Measurements from ENCODE around the gene DICER1. TPM values are rescaled to one million over a fixed set of nuclear protein-coding genes. Genes with fewer than 3 reads are reported as not detected.

Gene DICER1
- polyA plus RNA-seq, 2 donors, result 9.2 to 10.2 TPM

GRCh38 chr14:95121911-95122620, 35.3 kb downstream of the DICER1 start:
- Histone ChIP-seq H3K4me3 (ENCODE audit: low read depth in 1 of 2, low read length in 2 of 2) (no peak overlapping the region), H3K9me3 (ENCODE audit: control insufficient read depth in 2 of 2, insufficient read depth in 1 of 2, low read depth in 1 of 2, low read length in 1 of 2) (no peaks in the 10 kb centered on the region), H3K36me3 (ENCODE audit: control insufficient read depth in 2 of 2, insufficient read depth in 2 of 2, low read length in 1 of 2) (peaks cover 3 to 10% of the 10 kb centered on the region in 2 donors), H3K27me3 (ENCODE audit: control insufficient read depth in 1 of 2, insufficient read depth in 2 of 2, low read length in 2 of 2) (no peaks in the 10 kb centered on the region), H3K27ac (ENCODE audit: low read depth in 2 of 2, low read length in 1 of 2) (no peak overlapping the region), H3K4me1 (ENCODE audit: control insufficient read depth in 2 of 2, insufficient read depth in 2 of 2, low read length in 1 of 2) (no peaks in the 10 kb centered on the region)
- 84 to 92% methylated on average over 6 of the region's 6 CpGs for WGBS, 2 donors

GRCh38 chr14:95119336-95119735, 38.0 kb downstream of the DICER1 start:
- no peak overlapping the region for H3K4me3 ChIP-seq (ENCODE audit: low read depth in 1 of 2, low read length in 2 of 2)
- 60 to 72% methylated on average over 1 of the region's 1 CpG for WGBS, 2 donors
- no peaks in the 10 kb centered on the region for H3K27me3 ChIP-seq (ENCODE audit: control insufficient read depth in 1 of 2, insufficient read depth in 2 of 2, low read length in 2 of 2)
- no peak overlapping the region for H3K27ac ChIP-seq (ENCODE audit: low read depth in 2 of 2, low read length in 1 of 2)
- H3K36me3 ChIP-seq (ENCODE audit: control insufficient read depth in 2 of 2, insufficient read depth in 2 of 2, low read length in 1 of 2), result peaks cover 3 to 14% of the 10 kb centered on the region in 2 donors
- no peaks in the 10 kb centered on the region for H3K9me3 ChIP-seq (ENCODE audit: control insufficient read depth in 2 of 2, insufficient read depth in 1 of 2, low read depth in 1 of 2, low read length in 1 of 2)
- H3K4me1 ChIP-seq (ENCODE audit: control insufficient read depth in 2 of 2, insufficient read depth in 2 of 2, low read length in 1 of 2), result no peaks in the 10 kb centered on the region

- no peak overlapping the region for H3K27ac ChIP-seq (ENCODE audit: low read depth in 2 of 2, low read length in 1 of 2)
- no peaks in the 10 kb centered on the region for H3K27me3 ChIP-seq (ENCODE audit: control insufficient read depth in 1 of 2, insufficient read depth in 2 of 2, low read length in 2 of 2)
- 93 to 95% methylated on average over 14 of the region's 14 CpGs for WGBS, 2 donors
- peaks cover 0 to 14% of the 10 kb centered on the region in 2 donors for H3K36me3 ChIP-seq (ENCODE audit: control insufficient read depth in 2 of 2, insufficient read depth in 2 of 2, low read length in 1 of 2)
- peaks cover 0 to 3% of the 10 kb centered on the region in 2 donors for H3K4me1 ChIP-seq (ENCODE audit: control insufficient read depth in 2 of 2, insufficient read depth in 2 of 2, low read length in 1 of 2)
- no peak overlapping the region for H3K4me3 ChIP-seq (ENCODE audit: low read depth in 1 of 2, low read length in 2 of 2)
- H3K9me3 ChIP-seq (ENCODE audit: control insufficient read depth in 2 of 2, insufficient read depth in 1 of 2, low read depth in 1 of 2, low read length in 1 of 2), result no peaks in the 10 kb centered on the region
These were observed 39.2 kb downstream of the DICER1 start for GRCh38 chr14:95117937-95118721.

- 97 to 98% methylated on average over 4 of the region's 4 CpGs for WGBS, 2 donors
- Histone ChIP-seq H3K36me3 (ENCODE audit: control insufficient read depth in 2 of 2, insufficient read depth in 2 of 2, low read length in 1 of 2) (peaks cover 6 to 22% of the 10 kb centered on the region in 2 donors), H3K4me3 (ENCODE audit: low read depth in 1 of 2, low read length in 2 of 2) (no peak overlapping the region), H3K4me1 (ENCODE audit: control insufficient read depth in 2 of 2, insufficient read depth in 2 of 2, low read length in 1 of 2) (peaks cover 0 to 3% of the 10 kb centered on the region in 2 donors), H3K27ac (ENCODE audit: low read depth in 2 of 2, low read length in 1 of 2) (no peak overlapping the region), H3K27me3 (ENCODE audit: control insufficient read depth in 1 of 2, insufficient read depth in 2 of 2, low read length in 2 of 2) (no peaks in the 10 kb centered on the region), H3K9me3 (ENCODE audit: control insufficient read depth in 2 of 2, insufficient read depth in 1 of 2, low read depth in 1 of 2, low read length in 1 of 2) (no peaks in the 10 kb centered on the region)
These were observed 43.9 kb downstream of the DICER1 start for GRCh38 chr14:95113476-95113875.

- H3K27me3 ChIP-seq (ENCODE audit: control insufficient read depth in 1 of 2, insufficient read depth in 2 of 2, low read length in 2 of 2), result no peaks in the 10 kb centered on the region
- 92% methylated on average over 2 of the region's 2 CpGs for WGBS, 2 donors
- peaks cover 0 to 3% of the 10 kb centered on the region in 2 donors for H3K4me1 ChIP-seq (ENCODE audit: control insufficient read depth in 2 of 2, insufficient read depth in 2 of 2, low read length in 1 of 2)
- no peak overlapping the region for H3K4me3 ChIP-seq (ENCODE audit: low read depth in 1 of 2, low read length in 2 of 2)
- no peak overlapping the region for H3K27ac ChIP-seq (ENCODE audit: low read depth in 2 of 2, low read length in 1 of 2)
- no peaks in the 10 kb centered on the region for H3K9me3 ChIP-seq (ENCODE audit: control insufficient read depth in 2 of 2, insufficient read depth in 1 of 2, low read depth in 1 of 2, low read length in 1 of 2)
- H3K36me3 ChIP-seq (ENCODE audit: control insufficient read depth in 2 of 2, insufficient read depth in 2 of 2, low read length in 1 of 2), result peaks cover 6 to 20% of the 10 kb centered on the region in 2 donors
These were observed 45.7 kb downstream of the DICER1 start for GRCh38 chr14:95111507-95112164.

- Histone ChIP-seq H3K4me1 (ENCODE audit: control insufficient read depth in 2 of 2, insufficient read depth in 2 of 2, low read length in 1 of 2) (peaks cover 0 to 3% of the 10 kb centered on the region in 2 donors), H3K27ac (ENCODE audit: low read depth in 2 of 2, low read length in 1 of 2) (no peak overlapping the region), H3K9me3 (ENCODE audit: control insufficient read depth in 2 of 2, insufficient read depth in 1 of 2, low read depth in 1 of 2, low read length in 1 of 2) (no peaks in the 10 kb centered on the region), H3K36me3 (ENCODE audit: control insufficient read depth in 2 of 2, insufficient read depth in 2 of 2, low read length in 1 of 2) (peaks cover 10 to 20% of the 10 kb centered on the region in 2 donors), H3K27me3 (ENCODE audit: control insufficient read depth in 1 of 2, insufficient read depth in 2 of 2, low read length in 2 of 2) (no peaks in the 10 kb centered on the region), H3K4me3 (ENCODE audit: low read depth in 1 of 2, low read length in 2 of 2) (no peak overlapping the region)
- WGBS, 2 donors, result 86 to 94% methylated on average over 8 of the region's 8 CpGs
These were observed 47.2 kb downstream of the DICER1 start for GRCh38 chr14:95110178-95110577.

- WGBS, 2 donors, result 91 to 96% methylated on average over 4 of the region's 4 CpGs
- H3K36me3 ChIP-seq (ENCODE audit: control insufficient read depth in 2 of 2, insufficient read depth in 2 of 2, low read length in 1 of 2), result peaks cover 10 to 23% of the 10 kb centered on the region in 2 donors
- no peak overlapping the region for H3K27ac ChIP-seq (ENCODE audit: low read depth in 2 of 2, low read length in 1 of 2)
- no peaks in the 10 kb centered on the region for H3K9me3 ChIP-seq (ENCODE audit: control insufficient read depth in 2 of 2, insufficient read depth in 1 of 2, low read depth in 1 of 2, low read length in 1 of 2)
- no peaks in the 10 kb centered on the region for H3K27me3 ChIP-seq (ENCODE audit: control insufficient read depth in 1 of 2, insufficient read depth in 2 of 2, low read length in 2 of 2)
- H3K4me3 ChIP-seq (ENCODE audit: low read depth in 1 of 2, low read length in 2 of 2), result no peak overlapping the region
- H3K4me1 ChIP-seq (ENCODE audit: control insufficient read depth in 2 of 2, insufficient read depth in 2 of 2, low read length in 1 of 2), result no peaks in the 10 kb centered on the region
These were observed 49.6 kb downstream of the DICER1 start for GRCh38 chr14:95107711-95108110.

- H3K4me1 ChIP-seq (ENCODE audit: control insufficient read depth in 2 of 2, insufficient read depth in 2 of 2, low read length in 1 of 2), result no peaks in the 10 kb centered on the region
- no peaks in the 10 kb centered on the region for H3K27me3 ChIP-seq (ENCODE audit: control insufficient read depth in 1 of 2, insufficient read depth in 2 of 2, low read length in 2 of 2)
- no peak overlapping the region for H3K4me3 ChIP-seq (ENCODE audit: low read depth in 1 of 2, low read length in 2 of 2)
- peaks cover 17 to 28% of the 10 kb centered on the region in 2 donors for H3K36me3 ChIP-seq (ENCODE audit: control insufficient read depth in 2 of 2, insufficient read depth in 2 of 2, low read length in 1 of 2)
- no peak overlapping the region for H3K27ac ChIP-seq (ENCODE audit: low read depth in 2 of 2, low read length in 1 of 2)
- no peaks in the 10 kb centered on the region for H3K9me3 ChIP-seq (ENCODE audit: control insufficient read depth in 2 of 2, insufficient read depth in 1 of 2, low read depth in 1 of 2, low read length in 1 of 2)
- 93 to 94% methylated on average over 7 of the region's 7 CpGs for WGBS, 2 donors
These were observed 50.4 kb downstream of the DICER1 start for GRCh38 chr14:95106971-95107370.

- H3K27me3 ChIP-seq (ENCODE audit: control insufficient read depth in 1 of 2, insufficient read depth in 2 of 2, low read length in 2 of 2), result no peaks in the 10 kb centered on the region
- H3K36me3 ChIP-seq (ENCODE audit: control insufficient read depth in 2 of 2, insufficient read depth in 2 of 2, low read length in 1 of 2), result peaks cover 11 to 22% of the 10 kb centered on the region in 2 donors
- no peaks in the 10 kb centered on the region for H3K4me1 ChIP-seq (ENCODE audit: control insufficient read depth in 2 of 2, insufficient read depth in 2 of 2, low read length in 1 of 2)
- WGBS, 2 donors, result 95 to 96% methylated on average over 5 of the region's 5 CpGs
- no peak overlapping the region for H3K27ac ChIP-seq (ENCODE audit: low read depth in 2 of 2, low read length in 1 of 2)
- no peak overlapping the region for H3K4me3 ChIP-seq (ENCODE audit: low read depth in 1 of 2, low read length in 2 of 2)
- no peaks in the 10 kb centered on the region for H3K9me3 ChIP-seq (ENCODE audit: control insufficient read depth in 2 of 2, insufficient read depth in 1 of 2, low read depth in 1 of 2, low read length in 1 of 2)
These were observed 52.4 kb downstream of the DICER1 start for GRCh38 chr14:95104911-95105310.

All from esophagus (tissue), 2 donors.